GM18870 (cell line): ENCODE measurements around the gene TMIE.

ENCODE experiments used
- ATAC-seq: cut with Tn5 transposase; IDR thresholded peaks from one replicate; pipeline ENCODE4 v1.9.1; 2021; ENCODE audit warnings: moderate library complexity; ENCODE audit not compliant: unreplicated experiment

The TMIE gene

DNA sequence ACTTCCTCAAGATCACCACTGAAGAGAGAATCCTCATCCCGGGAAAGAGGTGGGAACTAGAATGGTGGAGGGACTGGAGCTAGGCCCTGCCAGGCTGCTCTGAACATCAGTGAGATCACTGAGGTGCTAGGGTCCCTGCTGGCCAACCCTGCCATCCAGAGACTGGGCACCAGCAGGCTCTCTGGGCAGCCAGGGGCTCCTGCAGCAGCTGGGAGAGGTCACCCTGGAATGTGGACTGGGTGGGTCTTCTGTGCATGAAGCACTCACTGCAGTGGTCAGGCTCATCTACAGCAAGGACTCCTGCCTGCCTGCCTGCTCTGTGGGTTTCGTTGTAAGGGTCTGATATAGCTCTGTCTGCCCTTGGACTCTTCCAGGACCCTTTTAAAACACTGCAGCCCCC lies 32.6 kb upstream of the TMIE start:
- no peak for ATAC-seq

DNA sequence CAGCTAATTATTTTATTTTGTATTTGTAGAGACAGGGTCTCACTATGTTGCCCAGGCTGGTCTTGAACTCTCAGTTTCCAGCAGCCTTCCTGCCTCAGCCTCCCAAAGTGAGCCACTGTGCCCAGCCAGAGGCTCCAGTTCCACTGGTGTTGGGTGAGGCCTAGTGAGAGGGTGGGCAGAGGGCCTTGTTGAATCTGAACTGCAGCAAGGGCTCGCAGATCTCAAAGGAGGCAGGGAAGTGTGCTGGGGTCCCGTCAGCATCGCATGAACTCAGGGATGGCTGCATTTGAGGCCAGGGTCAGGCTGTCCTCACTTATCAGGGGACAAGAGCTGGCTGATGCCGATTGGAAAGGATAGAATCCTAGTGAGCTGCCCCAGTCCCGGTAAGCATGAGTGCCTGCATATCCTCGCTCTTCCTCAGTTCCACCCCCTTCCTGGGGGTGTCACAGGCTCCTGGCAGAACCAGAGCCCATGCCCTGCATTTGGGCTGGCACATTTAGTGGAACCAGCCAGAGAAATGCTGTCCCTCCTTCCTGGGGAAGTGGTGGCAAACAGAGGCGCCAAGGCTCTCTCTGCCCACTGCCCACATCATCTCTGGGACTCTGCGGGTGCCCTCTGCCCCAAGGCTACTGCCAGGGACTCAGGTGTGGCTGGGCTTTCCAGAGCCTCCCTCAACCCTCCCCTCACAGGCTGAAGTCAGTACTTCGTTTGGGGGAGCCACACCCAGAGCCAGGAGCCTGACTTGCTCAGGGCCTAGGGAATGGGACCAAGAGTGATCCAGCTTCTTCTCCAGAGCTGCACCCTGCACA lies 31.8 kb upstream of the TMIE start:
- ATAC-seq, result no peak

DNA sequence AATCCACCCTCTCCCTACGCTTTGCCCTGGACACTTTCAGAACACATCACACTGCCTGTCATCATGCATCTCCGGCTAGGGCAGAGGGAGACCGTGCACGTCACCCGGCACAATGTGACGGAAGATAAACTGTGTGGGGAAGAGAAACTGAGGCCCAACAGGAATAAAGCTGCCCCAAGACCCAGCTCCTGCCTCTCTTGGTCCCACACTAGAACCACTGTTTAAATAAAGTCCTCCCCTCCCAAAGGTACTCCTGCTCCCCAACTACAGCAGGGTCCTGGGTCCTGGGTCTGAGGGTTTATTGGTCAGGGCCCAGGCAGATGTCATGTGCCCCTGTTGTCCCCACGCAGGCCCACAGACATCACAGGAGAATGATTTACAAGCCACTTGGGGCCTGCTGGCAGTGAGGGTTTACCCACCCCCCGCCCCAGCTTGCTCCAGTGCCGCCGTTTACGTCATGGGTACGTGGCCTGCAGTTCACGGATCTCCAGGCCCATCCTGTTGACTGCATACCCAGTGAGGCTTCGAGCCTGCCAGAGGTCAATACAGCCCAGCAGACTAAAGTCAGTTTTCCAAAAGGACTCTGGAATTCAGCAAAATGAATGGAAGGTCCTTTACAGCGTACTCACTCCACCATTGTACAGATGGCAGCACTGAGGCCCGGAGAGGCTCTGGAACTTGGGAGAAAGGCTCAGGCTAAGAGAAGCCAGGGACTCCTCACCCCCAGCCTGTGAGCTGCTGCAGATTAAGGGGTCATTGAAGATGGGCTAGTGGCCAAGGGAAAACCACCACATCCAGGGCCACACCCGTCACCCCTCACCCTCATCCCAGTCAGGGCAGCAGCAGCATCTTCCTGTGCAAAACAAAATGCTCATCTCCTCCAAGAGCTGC lies 30.9 kb upstream of the TMIE start:
- ATAC-seq, result no peak

DNA sequence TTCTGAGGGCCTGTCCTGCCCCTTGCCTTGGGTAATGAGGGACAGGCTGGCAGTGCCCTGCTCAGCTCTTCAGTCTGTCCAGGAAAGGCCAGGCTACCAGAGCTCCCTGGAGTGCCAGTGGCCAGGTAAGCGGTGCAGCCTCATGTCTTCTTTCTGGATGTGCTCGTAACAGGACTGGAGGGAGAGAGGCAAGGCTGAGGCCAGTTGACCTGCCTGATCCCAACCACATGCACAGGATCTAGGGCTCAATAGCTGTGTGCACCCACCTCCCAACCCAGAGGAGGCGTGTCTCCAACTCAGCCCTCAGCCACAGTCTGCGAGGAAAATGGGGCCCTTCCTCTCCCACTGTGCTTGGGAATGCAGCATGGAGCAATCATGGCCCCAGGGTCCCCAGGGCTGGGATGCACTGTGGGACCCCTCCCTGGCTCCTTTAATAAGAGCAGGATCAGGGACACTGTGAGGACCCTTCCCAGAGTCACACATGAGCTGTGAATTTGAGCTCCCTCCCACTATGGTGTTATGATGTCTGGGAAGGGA lies 30.2 kb upstream of the TMIE start:
- no peak for ATAC-seq

DNA sequence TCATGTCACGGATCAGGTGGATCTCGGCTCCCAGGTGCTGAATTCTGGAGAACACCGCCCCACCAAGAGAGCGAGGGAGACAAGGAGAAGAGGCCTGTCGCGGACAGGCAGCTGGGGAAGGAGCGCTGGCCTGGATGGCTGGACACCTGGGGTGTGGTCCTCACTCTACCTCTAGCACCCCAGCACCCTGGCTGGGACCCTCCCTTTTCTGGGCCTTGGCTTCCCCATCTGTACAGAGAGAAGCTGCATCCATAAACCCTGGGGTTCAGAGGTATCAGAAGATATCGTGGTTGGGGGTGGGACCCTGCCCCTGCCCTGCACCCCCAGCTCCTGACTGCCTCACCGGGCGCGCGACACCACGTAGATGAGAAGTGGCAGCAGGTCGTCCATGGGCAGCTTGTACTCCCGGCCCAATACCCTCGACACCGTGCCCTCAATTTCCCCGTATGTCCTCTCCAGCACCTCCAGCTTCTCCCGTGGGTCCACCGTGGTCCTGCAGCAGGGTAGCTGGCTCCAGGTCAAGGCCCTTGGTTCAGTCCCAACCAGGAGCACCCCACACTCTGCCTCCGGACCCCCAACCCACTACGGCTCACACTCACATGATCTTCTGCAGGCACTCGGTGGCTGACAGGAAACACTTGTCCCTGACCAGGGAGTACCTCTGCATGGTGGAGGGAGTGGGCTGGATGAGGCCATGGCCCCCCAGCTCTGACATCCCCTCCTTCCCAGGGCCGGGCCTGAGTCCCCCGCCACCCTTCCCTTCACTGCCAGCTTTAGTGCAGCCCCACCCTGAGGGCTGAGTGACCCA lies 29.4 kb upstream of the TMIE start:
- ATAC-seq, result no peak

DNA sequence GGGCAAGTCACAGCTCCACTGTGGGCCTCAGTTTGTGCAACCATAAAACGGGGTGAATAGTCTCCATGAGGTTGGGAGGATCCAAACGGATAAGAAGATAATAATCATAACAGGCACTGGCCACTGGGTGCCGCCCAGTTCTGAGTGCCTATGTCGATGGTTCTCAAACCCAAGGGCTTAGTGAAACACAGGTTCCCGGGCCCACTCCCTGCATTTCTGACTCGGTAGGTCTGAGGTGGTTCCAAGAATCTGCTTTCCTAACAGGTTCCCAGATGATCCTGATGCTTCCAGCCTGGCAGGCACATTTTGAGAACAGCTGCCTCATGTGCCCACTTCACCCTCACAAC lies 28.9 kb upstream of the TMIE start:
- no peak for ATAC-seq

DNA sequence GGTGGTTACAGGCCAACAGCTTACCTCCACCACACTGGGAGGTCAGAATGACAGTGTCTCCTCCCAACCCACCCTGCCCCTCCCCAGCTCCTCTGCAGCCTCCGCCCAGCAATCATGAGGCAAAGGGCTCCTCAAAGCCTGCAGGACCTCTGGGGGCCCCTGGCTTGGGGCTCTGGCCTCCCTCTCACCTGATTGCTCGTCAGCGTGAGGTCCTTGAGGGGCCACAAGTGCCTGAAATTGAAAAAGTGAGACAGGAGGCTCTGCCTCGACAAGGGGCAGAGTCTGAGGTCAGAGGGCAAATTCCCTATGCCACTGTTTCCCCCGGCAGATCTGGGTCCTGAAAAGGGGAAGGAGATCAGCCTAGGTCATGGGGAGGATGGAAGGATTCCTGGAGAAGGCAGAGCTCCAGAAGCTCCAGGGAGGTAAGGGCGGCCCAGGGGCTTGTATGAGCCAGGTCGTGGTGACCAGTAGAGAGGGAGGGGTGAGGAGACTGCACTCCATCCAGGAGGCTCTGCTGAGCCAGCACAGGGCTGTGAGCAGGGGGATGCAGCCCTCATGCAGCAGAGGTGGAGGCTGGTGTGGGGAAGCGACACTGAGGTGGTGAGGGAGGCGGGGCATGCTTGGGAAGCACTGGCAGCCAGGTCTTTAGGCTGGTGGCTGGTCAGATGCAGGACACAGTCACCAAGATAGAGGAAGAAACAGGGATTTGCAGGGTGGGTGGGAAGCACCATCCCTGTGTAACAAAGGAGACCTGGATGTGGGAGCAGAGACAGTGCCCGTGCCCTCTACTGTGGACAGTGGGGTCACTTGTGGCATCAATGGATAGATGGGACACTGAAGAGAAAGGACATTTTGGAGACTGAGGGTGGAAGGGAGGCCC lies 27.8 kb upstream of the TMIE start:
- ATAC-seq, result no peak

DNA sequence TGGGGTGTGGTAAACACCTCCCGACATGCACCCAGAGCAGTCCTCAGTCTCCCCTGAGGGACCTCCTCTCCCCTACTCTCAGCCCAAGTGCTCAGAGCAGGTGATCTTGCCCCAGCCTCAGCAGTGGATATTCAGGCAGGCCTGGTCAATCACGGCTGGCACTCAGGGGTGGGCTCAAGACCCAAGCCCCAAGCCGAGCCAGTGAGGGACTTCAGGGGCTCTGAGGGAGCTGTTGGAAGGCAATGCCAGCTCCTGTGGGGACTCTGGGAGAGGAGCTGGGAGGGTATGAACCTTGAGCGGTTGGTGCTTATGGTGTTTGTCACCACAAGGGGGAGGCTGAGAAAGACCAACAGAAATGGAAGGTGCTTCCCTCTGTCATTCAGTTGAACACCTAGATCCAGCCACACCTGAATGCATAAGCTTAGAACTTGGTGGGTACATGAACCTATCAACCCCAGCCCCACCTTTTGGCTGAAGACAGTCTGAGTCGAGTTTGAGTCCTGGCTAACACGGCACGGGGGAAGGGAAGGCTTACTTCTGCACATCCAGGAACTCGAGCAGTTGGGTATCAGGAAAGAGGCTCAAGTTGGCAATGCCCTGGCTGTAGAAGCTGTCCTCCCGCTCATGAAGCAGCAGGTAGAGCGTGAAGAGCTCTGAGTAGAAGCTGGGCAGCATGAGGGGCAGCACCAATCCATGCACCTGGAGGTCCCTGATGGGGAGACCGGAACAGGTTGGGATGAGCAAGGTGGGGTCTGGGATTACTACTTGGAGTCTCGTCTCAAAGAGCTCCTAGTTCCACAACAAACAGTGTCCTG lies 27.0 kb upstream of the TMIE start:
- ATAC-seq, result no peak

DNA sequence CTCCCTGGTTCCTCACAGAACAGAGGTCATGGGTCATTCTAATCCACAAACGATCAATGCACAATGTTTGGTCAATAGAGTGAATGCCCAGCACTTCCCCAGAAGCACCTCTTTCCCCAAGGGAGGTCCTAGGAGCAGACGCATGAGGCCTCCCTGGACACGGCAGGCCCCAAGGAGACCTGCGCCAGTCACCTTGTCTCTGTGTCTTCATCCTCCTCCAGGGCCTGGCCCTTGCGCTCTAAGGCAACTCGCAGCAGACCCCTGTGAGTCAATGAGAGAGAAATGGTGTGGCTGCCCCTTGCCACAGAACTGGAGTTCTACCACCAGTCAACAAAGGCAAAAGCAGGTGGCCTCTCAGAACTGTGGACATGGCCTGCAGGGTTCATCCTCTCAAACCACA lies 25.8 kb upstream of the TMIE start:
- ATAC-seq, result no peak

DNA sequence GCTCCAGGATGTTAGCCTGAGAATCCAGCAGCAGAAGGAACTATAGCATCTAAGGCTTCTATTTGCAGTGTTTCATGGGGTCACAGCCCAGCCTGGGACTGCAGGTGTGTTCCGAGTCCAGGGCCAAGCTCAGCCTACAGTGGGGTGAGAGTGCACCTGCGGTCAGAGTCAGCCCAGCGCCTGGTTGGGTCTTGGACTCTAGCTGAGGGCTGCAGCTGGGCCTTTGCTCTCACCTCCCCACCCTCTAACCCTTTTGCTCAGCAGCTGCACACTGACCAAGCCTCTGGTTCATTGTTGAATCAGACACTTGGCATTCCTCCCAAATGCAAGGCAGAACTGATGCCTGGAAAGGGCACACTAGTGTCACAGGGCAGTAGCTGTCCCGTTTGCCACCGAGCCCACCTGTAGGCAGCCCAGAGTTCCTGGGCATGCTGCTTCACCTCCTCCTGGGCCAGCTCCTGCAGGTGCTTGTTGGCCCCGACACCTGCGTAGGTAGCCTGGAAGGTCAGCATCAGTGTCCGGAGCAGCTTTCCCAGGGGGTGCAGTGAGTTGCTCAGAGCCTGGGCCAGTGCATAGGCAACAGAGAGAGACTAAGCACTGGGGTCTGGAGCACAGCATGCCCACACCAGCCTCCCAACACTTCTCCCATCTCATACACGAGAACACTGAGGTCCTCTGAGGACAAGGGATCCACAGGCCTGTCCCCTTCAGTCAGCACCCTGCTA lies 25.2 kb upstream of the TMIE start:
- ATAC-seq, result no peak

DNA sequence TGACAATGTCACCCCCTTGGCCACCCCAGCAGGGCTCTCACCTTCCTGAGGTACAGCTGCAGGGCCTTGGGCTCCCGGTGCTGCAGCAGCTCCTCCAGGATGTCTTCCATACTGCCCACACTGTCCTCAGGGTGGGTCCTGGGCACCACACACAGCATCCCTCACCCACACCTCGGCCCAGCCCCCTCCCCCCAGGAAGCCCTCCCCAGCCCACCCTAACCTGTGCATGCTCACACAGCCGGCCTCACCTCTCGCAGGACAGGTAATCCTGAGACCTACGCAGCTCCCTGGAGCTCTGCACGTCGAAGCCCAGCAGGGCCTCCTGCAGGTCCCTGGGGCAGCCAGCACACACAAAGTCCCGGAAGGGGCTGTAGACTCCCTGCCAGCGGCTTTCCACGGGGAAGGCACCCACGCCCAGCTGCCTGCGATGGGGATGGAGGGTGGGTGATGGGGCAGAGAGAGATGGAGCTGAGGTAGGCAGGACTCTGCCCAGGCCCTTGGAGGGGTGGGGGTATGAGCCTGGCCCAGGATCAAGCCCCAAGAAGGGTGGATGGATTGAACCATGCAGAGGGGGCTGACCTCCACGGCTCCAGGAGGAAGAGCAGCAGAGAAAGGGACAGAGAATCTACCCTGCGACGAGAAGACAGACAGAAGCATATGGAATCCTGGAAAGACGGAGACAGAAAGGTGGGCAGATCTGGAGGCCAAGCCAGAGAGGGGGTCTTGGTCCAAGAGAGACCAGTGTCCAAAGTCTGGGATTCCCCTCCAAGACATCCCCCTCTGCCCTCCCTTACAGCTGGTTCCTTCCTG lies 24.4 kb upstream of the TMIE start:
- no peak for ATAC-seq

DNA sequence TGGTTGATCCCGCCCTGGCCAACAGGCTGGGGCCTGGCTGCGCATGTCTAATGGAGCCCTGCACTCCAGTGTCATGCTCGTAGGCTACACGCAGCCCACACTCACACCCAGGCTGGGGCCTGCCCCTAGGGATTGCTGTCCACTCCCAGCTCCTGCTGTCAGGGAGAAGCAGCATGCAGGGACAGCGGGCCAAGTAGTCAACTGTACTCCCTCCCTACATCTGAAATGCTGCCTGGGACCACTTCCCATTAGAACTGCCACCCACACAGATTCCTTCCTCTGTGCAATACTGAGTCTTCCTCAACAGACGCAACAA lies 23.8 kb upstream of the TMIE start:
- ATAC-seq, result no peak

DNA sequence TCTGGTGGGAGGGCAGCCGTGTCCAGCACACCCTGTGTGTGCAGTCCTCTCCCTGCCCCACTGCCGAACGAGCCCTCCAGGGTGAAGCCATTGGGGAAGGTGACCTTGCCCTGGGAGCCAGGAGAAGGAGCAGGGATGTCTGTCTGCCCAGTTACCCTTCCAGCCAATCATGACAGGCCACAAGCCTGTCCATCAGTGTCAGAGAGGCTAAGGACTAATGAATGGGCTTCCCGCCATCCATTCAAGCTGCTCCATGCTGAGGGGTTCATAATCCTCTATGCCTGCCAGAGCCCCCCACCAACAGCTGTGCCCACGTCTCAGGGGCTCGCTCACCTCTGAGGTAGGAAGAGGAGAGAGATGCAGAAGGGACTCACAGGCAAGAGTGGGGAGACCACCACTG lies 22.9 kb upstream of the TMIE start:
- no peak for ATAC-seq

DNA sequence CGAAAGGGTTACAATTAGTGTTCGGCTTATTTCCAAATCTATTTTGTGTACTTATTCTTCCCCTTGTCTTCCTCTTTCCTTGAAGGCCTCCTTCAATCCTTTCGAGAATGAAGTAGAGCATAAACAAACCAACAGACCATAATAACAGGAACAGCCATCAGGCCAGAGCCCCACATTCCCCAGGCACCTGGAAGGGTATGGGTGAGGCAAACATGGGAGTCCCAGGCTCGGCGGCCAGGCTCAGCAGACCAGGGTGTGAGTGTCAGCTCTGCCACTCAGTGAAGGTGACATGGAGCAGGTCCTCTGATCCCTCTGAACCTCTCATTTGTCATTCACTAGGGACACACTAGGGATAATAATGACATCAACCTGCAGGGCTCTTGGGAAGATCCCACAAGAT lies 21.5 kb upstream of the TMIE start:
- no peak for ATAC-seq

DNA sequence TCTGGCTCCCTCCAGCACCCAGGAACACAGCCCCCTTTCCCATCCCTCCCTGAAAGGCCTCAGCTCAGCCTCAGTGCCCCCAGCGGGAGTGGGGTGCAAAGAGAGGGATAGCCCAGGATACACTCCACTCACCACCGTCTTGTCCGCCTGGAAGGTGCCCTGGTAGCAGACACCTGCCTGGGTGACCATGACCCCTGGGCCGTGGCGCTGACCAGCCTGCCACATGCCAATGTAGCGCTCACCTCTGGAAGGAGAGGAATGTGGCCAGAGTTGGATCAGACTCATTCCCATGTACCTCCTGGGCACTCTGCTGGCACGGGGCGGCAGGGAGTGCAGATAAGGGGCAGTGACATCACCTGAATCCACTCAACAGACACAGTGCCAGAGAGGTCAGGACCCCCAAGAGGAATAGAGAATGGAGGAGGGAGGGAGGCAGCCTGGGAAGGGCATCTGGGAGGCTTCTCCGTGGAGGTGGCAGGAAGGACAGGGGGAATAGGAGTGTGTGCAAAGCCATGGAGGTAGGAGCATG lies 20.8 kb upstream of the TMIE start:
- ATAC-seq, result no peak

DNA sequence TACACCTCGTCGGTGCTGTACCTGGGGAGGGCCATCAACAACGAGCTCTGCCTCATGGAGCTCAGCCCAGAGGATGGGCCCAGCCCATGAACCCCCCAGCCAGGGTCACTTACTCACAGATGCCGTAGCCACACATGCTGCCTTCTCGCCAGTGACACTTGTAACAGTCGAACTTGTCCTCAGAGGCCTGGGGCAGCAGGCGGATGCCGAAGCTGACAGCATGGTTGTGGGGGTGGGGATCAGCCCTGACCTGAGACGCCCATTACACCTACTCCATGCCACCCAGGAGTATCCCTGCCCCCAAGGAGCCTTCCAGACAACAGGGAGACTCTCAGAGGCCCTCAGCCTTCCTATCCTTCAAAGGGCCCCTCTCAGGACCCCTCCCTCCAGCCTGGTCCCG lies 19.8 kb upstream of the TMIE start:
- no peak for ATAC-seq

DNA sequence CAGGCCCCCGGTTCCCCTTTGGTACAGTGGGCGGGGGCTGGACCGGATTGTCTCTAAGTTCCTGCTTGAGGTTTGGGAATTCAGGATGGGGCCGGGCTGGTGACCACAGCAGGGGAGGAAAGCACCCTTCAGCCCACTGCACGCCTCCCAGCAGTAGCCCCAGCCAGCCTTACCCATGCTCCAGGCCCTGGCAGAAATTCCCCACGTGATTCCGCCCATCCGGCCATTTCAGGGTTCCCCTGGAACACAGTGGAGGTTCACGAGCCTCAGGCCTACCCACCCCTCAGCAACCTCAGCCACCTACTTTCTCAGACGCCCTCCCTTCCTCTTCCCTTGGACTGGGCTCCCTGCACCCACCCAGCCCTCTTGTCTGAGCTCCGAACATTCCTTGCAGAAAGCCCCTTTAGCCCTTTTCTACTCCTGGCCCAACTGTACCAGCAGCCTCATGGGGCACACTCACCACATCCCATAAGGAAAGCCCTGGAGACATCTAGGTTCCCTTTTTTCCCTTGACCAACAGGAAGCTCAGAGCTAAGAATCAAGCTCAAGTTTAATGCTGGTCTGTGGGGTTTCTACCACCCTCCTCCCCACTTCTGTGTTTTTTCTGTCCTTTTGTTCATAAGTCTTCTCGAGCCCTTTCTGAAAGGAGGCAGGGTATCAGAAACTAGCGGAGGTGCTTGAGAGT lies 19.2 kb upstream of the TMIE start:
- no peak for ATAC-seq
